HCT116 (cell line): Measurements from ENCODE around the gene SLC2A1. TPM values are rescaled to one million over a fixed set of nuclear protein-coding genes. Genes with fewer than 3 reads are reported as not detected.

ENCODE experiments used
- ATAC-seq: fragments of 200-7000 bp; cut with Tn5 transposase; 2 replicates; pipeline ENCODE4 v1.9.1; 2020; ENCODE audit warnings: mild to moderate bottlenecking, moderate library complexity
- BruUV-seq: library from RNA; stranded (reverse); fragments of 400-500 nt; replicated peaks from 2 replicates; lab custom pipeline; 2021; lab: Mats Ljungman, UMichigan
- CTCF ChIA-PET: fragments of 300-600 bp; sonication (Branson Sonifier 250); formaldehyde crosslinking; loops from one replicate; lab custom pipeline; 2021; ENCODE audit warnings: antibody characterized with exemption; lab: Charles Lee
- POLR2A ChIA-PET: fragments of 300-600, 350-600 bp; sonication (Branson Sonifier 250); formaldehyde crosslinking; loops from one replicate; lab custom pipeline; 2021; ENCODE audit warnings: antibody characterized with exemption; lab: Charles Lee
- RAD21 ChIA-PET, 2 experiments: fragments of 300-600 bp; sonication (Branson Sonifier 250); formaldehyde crosslinking; loops; one replicate each; lab custom pipeline; 2023; ENCODE audit warnings: low total read pairs in 2 of 2; ENCODE audit not compliant: uncharacterized antibody in 2 of 2, unreplicated experiment in 2 of 2, low non-redundant PET in 1 of 2; lab: Charles Lee
- DNase-seq: peaks from one replicate; pipeline ENCODE4 v3.0.0-alpha.2; 2010; ENCODE audit warnings: low read depth, low spot score
- H2AFZ ChIP-seq: fragments of 200-600 bp; shearing (Covaris generic), sonication (generic); 2 replicates; pipeline ENCODE4 v1.6.1; 2017; ENCODE audit warnings: low read depth, mixed run types, mixed read lengths, antibody characterized with exemption, low read length; ENCODE audit not compliant: poor library complexity, severe bottlenecking
- H3K27ac ChIP-seq: 2 replicates; pipeline ENCODE4 v1.5.1; 2012; ENCODE audit warnings: low read depth, low read length
- H3K27me3 ChIP-seq: fragments of 200-600 bp; sonication (generic); 2 replicates; pipeline ENCODE4 v1.6.1; 2016; ENCODE audit warnings: mixed run types, low read length, mixed read lengths; ENCODE audit not compliant: insufficient read depth
- H3K36me3 ChIP-seq, 2 experiments: fragments of 200-500 bp in 1 of 2; fragments of 200-600 bp in 1 of 2; sonication (Bioruptor generic) in 1 of 2; sonication (generic) in 1 of 2; 2 replicates each; pipeline versions ENCODE4 v1.5.1 to v1.6.1; 2014 to 2016; ENCODE audit warnings: low read length in 2 of 2, inconsistent platforms in 1 of 2, mixed read lengths in 1 of 2, mixed run types in 1 of 2; ENCODE audit not compliant: insufficient read depth in 2 of 2, control insufficient read depth in 1 of 2
- H3K4me1 ChIP-seq, 2 experiments: fragments of 200-600 bp in 1 of 2; sonication (generic) in 1 of 2; 2 replicates each; pipeline versions ENCODE4 v1.5.1 to v1.6.1; 2012 to 2017; ENCODE audit warnings: low read length in 2 of 2, inconsistent platforms in 1 of 2, mild to moderate bottlenecking in 1 of 2, mixed read lengths in 1 of 2, mixed run types in 1 of 2, moderate library complexity in 1 of 2; ENCODE audit not compliant: insufficient read depth in 2 of 2, control insufficient read depth in 1 of 2
- H3K4me2 ChIP-seq: fragments of 200-600 bp; sonication (generic); 2 replicates; pipeline ENCODE4 v1.6.1; 2017; ENCODE audit warnings: mixed run types, low read length, mixed read lengths
- H3K4me3 ChIP-seq, 2 experiments: fragments of 200-600 bp in 1 of 2; sonication (generic) in 1 of 2; replicated peaks in 1 of 2; 2 replicates each; pipeline ENCODE4 v1.5.1; 2011 to 2016; ENCODE audit warnings: low read length in 2 of 2, control low read depth in 1 of 2, low read depth in 1 of 2, mild to moderate bottlenecking in 1 of 2, mixed read lengths in 1 of 2, mixed run types in 1 of 2
- H3K79me2 ChIP-seq: fragments of 200-600 bp; sonication (generic); 2 replicates; pipeline ENCODE4 v1.6.1; 2017; ENCODE audit warnings: mild to moderate bottlenecking, mixed run types, low read length, moderate library complexity, mixed read lengths; ENCODE audit not compliant: insufficient read depth
- H3K9ac ChIP-seq: fragments of 200-600 bp; sonication (generic); 2 replicates; pipeline ENCODE4 v1.6.1; 2016; ENCODE audit warnings: low read length, mixed read lengths
- H3K9me2 ChIP-seq: fragments of 200-600 bp; sonication (generic), shearing (Covaris generic); 2 replicates; pipeline ENCODE4 v1.6.1; 2017; ENCODE audit warnings: mixed run types, mild to moderate bottlenecking, moderate library complexity; ENCODE audit not compliant: insufficient read depth
- H3K9me3 ChIP-seq, 2 experiments: fragments of 200-500 bp in 1 of 2; fragments of 200-600 bp in 1 of 2; sonication (Bioruptor generic) in 1 of 2; sonication (generic) in 1 of 2; 2 replicates each; pipeline ENCODE4 v1.6.1; 2014 to 2017; ENCODE audit warnings: low read length in 2 of 2, mixed read lengths in 2 of 2, inconsistent platforms in 1 of 2, low read depth in 1 of 2, mild to moderate bottlenecking in 1 of 2, mixed run types in 1 of 2, moderate library complexity in 1 of 2; ENCODE audit not compliant: control insufficient read depth in 1 of 2, insufficient read depth in 1 of 2
- H4K20me1 ChIP-seq: fragments of 200-600 bp; sonication (generic), shearing (Covaris generic); 2 replicates; pipeline ENCODE4 v1.6.1; 2017; ENCODE audit warnings: mixed run types, mild to moderate bottlenecking, moderate library complexity; ENCODE audit not compliant: insufficient read depth
- CEBPB ChIP-seq: IDR thresholded peaks from 2 replicates; pipeline ENCODE4 v1.6.1; 2012; ENCODE audit warnings: low read depth
- EGR1 ChIP-seq: IDR thresholded peaks from 2 replicates; pipeline ENCODE4 v1.6.1; 2012; ENCODE audit warnings: low read depth
- ELF1 ChIP-seq: IDR thresholded peaks from 2 replicates; pipeline ENCODE4 v1.6.1; 2012; ENCODE audit warnings: low read depth, borderline replicate concordance
- EZH2phosphoT487 ChIP-seq: fragments of 200-600 bp; IDR thresholded peaks from 2 replicates; pipeline ENCODE4 v1.6.1; 2018; ENCODE audit warnings: antibody characterized with exemption, borderline replicate concordance
- JUND ChIP-seq: IDR thresholded peaks from 2 replicates; pipeline ENCODE4 v1.6.1; 2012
- SRF ChIP-seq: IDR thresholded peaks from 2 replicates; pipeline ENCODE4 v1.6.1; 2012; ENCODE audit warnings: low read depth
- ZNF274 ChIP-seq: fragments of 200-500 bp; sonication (Bioruptor generic); IDR thresholded peaks from 2 replicates; pipeline ENCODE4 v1.6.1; 2014; ENCODE audit warnings: mild to moderate bottlenecking, low read depth, low read length, inconsistent platforms
- intact Hi-C: fragments of 100-400 bp; cut with micrococcal nuclease; formaldehyde crosslinking; loops from 2 replicates; pipeline ENCODE4 v1.10.0; 2022
- total RNA-seq: library from RNA; stranded (reverse); gene quantifications from one replicate; pipeline ENCODE4 v1.2.1, GENCODE V29; 2021; ENCODE audit not compliant: unreplicated experiment
- TF ChIP-seq, protein P1 (sequence below): IDR thresholded peaks from 2 replicates; pipeline ENCODE4 v1.6.1; 2012
- TF ChIP-seq, protein P2 (sequence below): IDR thresholded peaks from 2 replicates; pipeline ENCODE4 v1.6.1; 2012; ENCODE audit warnings: low read depth

Gene SLC2A1
- total RNA-seq, 1 experiment from 2014 or later = 248 TPM

DNA sequence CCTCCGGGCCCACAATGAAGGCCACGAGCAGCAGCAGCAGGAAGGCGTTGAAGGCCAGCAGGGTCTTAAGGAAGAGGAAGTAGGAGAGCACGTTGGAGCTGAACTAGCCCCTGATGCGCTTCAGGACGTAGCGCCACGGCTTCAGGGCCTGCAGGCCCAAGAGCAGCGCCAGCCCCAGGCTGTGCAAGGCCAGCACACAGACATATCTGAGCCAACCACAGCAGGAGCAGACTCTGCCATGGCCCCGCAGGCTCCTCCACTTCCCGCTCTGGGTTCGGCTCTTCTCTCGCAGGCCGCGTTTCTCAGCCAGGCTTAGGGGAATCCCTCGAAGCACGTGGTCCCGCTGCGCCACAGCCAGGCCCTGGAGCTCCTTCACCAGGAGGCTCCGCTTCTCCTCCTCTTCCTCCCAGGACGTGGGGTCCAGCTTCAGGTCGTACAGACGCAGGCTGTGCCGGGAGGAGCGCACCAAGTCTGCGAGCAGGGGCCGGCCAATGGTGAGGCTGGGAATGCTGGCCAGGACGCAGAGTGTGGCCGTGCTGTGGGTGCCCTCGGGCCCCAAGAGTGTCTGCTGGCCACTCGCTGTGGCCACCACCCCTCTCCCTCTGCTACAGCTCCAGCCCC lies 70.5 kb downstream of the SLC2A1 start:
- no peak for ATAC-seq
- no peak overlapping the region for H3K4me3 ChIP-seq
- no peak overlapping the region for H2AFZ ChIP-seq
- no peaks in the 10 kb centered on the region for H3K4me1 ChIP-seq
- no peaks in the 10 kb centered on the region for H3K9me3 ChIP-seq
- no peak overlapping the region for H3K27ac ChIP-seq
- H3K79me2 ChIP-seq = no peaks in the 10 kb centered on the region
- TF ChIP-seq, protein P1, sequence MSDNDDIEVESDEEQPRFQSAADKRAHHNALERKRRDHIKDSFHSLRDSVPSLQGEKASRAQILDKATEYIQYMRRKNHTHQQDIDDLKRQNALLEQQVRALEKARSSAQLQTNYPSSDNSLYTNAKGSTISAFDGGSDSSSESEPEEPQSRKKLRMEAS = no peak
- TF ChIP-seq SRF = no peak
- TF ChIP-seq EZH2phosphoT487 = no peak
- TF ChIP-seq, all 23 proteins: peak for 0
- no peak for DNase-seq
- Histone ChIP-seq H3K27me3 (no peaks in the 10 kb centered on the region), H3K9me2 (no peaks in the 10 kb centered on the region), H3K4me2 (no peak overlapping the region), H3K9ac (no peak overlapping the region), H3K36me3 (no peaks in the 10 kb centered on the region), H4K20me1 (no peaks in the 10 kb centered on the region)
- ChIA-PET CTCF (no interaction called here), RAD21 (no interaction called here), POLR2A (no interaction called here)
- intact Hi-C loops = no loop called here
- no TSS peak for BruUV-seq

DNA sequence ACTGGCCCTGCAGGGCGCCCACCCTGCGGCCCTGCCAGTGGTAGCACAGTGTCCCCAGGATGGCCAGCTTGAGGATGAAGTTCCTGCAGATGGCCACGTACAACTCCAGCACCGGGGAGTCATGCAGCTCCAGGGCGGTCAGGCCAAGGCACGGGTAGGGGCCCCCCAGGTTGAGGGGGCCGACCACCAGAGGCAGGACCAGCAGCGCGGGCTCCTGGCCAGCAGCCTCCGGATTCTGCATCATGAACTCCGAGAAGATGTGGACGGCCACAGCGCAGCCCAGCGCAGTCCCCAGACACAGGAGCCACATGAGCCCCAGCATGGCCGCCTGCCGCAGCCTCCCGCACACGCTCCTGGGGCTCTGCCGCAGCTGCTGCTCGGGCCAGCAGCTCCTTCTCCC lies 71.3 kb downstream of the SLC2A1 start:
- intact Hi-C loops = no loop called here
- Histone ChIP-seq H3K4me3 (no peak overlapping the region), H3K9ac (no peak overlapping the region), H3K4me2 (no peak overlapping the region), H4K20me1 (no peaks in the 10 kb centered on the region), H3K27ac (no peak overlapping the region), H3K9me2 (no peaks in the 10 kb centered on the region), H3K27me3 (no peaks in the 10 kb centered on the region), H2AFZ (no peak overlapping the region), H3K36me3 (no peaks in the 10 kb centered on the region), H3K4me1 (no peaks in the 10 kb centered on the region), H3K9me3 (no peaks in the 10 kb centered on the region), H3K79me2 (no peaks in the 10 kb centered on the region)
- RAD21 ChIA-PET = no interaction called here
- BruUV-seq = no TSS peak
- POLR2A ChIA-PET = no interaction called here
- CTCF ChIA-PET = no interaction called here
- DNase-seq = no peak
- no peak for ATAC-seq
- TF ChIP-seq, protein P2, sequence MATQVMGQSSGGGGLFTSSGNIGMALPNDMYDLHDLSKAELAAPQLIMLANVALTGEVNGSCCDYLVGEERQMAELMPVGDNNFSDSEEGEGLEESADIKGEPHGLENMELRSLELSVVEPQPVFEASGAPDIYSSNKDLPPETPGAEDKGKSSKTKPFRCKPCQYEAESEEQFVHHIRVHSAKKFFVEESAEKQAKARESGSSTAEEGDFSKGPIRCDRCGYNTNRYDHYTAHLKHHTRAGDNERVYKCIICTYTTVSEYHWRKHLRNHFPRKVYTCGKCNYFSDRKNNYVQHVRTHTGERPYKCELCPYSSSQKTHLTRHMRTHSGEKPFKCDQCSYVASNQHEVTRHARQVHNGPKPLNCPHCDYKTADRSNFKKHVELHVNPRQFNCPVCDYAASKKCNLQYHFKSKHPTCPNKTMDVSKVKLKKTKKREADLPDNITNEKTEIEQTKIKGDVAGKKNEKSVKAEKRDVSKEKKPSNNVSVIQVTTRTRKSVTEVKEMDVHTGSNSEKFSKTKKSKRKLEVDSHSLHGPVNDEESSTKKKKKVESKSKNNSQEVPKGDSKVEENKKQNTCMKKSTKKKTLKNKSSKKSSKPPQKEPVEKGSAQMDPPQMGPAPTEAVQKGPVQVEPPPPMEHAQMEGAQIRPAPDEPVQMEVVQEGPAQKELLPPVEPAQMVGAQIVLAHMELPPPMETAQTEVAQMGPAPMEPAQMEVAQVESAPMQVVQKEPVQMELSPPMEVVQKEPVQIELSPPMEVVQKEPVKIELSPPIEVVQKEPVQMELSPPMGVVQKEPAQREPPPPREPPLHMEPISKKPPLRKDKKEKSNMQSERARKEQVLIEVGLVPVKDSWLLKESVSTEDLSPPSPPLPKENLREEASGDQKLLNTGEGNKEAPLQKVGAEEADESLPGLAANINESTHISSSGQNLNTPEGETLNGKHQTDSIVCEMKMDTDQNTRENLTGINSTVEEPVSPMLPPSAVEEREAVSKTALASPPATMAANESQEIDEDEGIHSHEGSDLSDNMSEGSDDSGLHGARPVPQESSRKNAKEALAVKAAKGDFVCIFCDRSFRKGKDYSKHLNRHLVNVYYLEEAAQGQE = no peak
- no peak for TF ChIP-seq ZNF274
- TF ChIP-seq SRF = no peak
- TF ChIP-seq JUND = no peak
- no peak for TF ChIP-seq ELF1
- no peak for TF ChIP-seq CEBPB
- no peak for TF ChIP-seq EGR1
